OCI-LY3 (cell line): ENCODE data around the gene TXN2.

ENCODE experiments used
- CTCF ChIP-seq: fragments of 200-600, 300-600 bp; sonication (generic); IDR thresholded peaks from 2 replicates; pipeline ENCODE4 v1.5.1; 2014; ENCODE audit warnings: antibody characterized with exemption, low read length, low read depth
- EZH2phosphoT487 ChIP-seq: fragments of 200-600 bp; shearing (Covaris generic); IDR thresholded peaks from 2 replicates; pipeline ENCODE4 v1.6.1; 2018; ENCODE audit warnings: antibody characterized with exemption, mixed run types, low read depth

DNA sequence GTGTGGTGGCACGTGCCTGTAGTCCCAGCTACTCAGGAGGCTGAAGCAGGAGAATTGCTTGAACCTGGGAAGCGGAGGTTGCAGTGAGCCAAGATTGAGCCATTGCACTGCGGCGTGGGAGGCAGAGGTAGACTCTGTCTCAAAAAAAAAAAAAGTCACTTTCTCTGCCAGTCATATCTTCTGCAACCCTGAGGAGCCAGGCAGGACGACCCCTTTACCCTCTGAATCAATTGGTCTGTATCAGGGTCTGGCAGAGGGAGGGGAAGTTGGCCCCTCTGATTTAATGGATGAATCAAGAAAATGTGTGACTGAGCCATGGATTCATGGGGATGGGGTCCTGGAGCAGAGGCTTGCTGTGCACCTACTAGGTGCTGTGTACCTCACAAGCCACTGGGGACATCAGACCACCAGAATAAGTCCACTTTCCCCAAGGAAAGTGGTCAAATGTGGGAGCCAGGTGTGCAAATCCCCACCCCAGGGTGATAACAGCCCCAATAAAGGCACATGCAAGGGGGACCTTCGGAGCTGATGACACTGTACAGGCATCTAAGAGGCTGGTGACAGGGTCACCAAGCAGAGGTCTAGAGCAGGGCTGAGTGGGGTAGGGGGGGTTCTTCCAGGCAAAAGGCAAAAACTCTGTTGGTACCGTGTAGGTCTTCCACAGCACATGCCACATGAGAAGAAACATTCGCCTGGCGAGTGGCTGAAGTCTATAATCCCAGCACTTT is 29.0 kb downstream of the TXN2 start:
- no peak for TF ChIP-seq CTCF
- TF ChIP-seq EZH2phosphoT487 = no peak
